ENCODE results near the gene SOS1.
"Not testable (repeated sequence)": the region's sequence is repeated elsewhere in the genome, so short reads cannot be mapped to it uniquely, and the experiment has no call there.

SOS1 gene

DNA sequence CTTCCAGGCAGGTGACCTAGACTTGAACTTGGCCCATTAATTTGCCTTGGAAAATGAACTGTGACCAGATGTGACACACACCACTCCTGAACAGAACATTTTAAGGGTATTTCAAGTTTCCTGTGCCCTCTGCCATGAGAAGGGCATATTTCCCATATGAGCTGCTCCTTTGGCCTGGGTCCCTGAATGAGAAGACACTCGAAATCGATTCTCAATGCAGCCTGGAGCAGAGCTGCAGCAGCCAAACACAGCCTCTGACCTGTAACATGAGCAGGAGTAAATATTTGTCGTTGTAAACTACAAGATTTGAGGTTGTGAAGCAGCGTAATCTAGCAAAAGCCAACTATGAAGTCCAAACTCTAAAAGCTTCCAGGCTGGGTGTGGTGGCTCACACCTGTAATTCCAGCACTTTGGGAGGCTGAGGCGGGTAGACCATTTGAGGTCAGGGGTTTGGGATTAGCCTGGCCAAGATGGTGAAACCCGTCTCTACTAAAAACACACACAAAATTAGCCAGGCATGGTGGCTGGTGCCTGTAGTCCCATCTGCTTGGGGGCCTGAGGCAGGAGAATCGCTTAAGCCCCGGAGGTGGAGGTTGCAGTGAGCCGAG, 30.1 kb upstream of the SOS1 start:
- TF ChIP-seq TAF1 (IDR thresholded peaks at IDR 0.05; ENCODE audit: low read depth, low read length) (no peak), POU2F2 (IDR thresholded peaks at IDR 0.05; ENCODE audit: low read depth, low read length) (no peak), PAX5 (IDR thresholded peaks at IDR 0.05; ENCODE audit: insufficient read depth, low read length, severe bottlenecking) (no peak), POLR2AphosphoS5 (IDR thresholded peaks at IDR 0.05; ENCODE audit: low read depth, low read length) (no peak), SPI1 (IDR thresholded peaks at IDR 0.05; ENCODE audit: low read depth, low read length) (no peak), POLR2A (IDR thresholded peaks at IDR 0.05; ENCODE audit: low read depth, low read length) (no peak)
- DNase-seq (ENCODE audit: insufficient read length, low spot score), result no peak
- FAIRE-seq, result no peak

DNA sequence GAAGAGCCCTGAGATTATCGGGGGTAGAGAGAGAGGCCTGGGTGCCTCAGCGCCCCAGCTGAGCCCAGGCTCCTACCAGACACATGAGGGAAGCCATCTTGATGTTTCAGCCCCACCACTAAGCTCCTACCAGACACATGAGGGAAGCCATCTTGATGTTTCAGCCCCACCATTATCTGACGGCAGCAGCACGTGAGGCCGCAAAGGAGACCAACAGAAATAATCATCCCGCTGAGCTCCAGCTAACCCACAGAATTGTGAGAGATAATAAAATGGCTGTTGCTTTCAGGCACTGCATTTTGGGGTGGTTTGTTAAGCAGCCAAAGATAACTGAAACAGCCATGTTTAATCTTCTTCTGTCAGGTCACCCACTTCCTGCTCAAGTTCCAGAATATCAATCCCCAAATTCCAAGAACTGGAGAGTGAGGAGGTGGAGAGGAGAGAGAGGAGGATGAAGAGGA, 29.3 kb upstream of the SOS1 start:
- no peak for FAIRE-seq
- DNase-seq (ENCODE audit: insufficient read length, low spot score), result no peak
- no peak for TF ChIP-seq POU2F2 (IDR thresholded peaks at IDR 0.05; ENCODE audit: low read depth, low read length)
- TF ChIP-seq SPI1 (IDR thresholded peaks at IDR 0.05; ENCODE audit: low read depth, low read length), result no peak
- TF ChIP-seq POLR2A (IDR thresholded peaks at IDR 0.05; ENCODE audit: low read depth, low read length), result no peak
- no peak for TF ChIP-seq TAF1 (IDR thresholded peaks at IDR 0.05; ENCODE audit: low read depth, low read length)
- no peak for TF ChIP-seq PAX5 (IDR thresholded peaks at IDR 0.05; ENCODE audit: insufficient read depth, low read length, severe bottlenecking)
- TF ChIP-seq POLR2AphosphoS5 (IDR thresholded peaks at IDR 0.05; ENCODE audit: low read depth, low read length), result no peak

DNA sequence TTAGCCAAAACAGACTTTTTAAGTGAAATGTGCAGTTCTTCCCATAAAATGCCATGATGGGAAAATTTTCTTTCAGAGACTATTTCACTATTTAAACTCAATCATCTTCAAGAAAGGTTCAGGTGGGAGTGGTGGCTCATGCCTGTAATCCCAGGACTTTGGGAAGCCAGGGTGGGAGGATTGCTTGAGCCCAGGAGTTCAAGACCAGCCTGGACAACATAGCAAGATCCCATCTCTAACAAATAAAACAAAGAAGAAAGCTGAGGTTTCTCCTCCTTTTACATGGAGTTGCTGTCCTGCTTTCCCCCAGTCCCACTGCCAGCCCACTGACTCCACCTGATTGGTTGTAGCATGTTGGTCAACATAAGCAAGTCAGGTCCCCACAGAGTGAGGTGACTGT, 25.8 kb upstream of the SOS1 start:
- FAIRE-seq (no peak), DNase-seq (ENCODE audit: insufficient read length, low spot score) (no peak)
- no peak for TF ChIP-seq SPI1 (IDR thresholded peaks at IDR 0.05; ENCODE audit: low read depth, low read length)
- TF ChIP-seq TAF1 (IDR thresholded peaks at IDR 0.05; ENCODE audit: low read depth, low read length), result no peak
- no peak for TF ChIP-seq POU2F2 (IDR thresholded peaks at IDR 0.05; ENCODE audit: low read depth, low read length)
- no peak for TF ChIP-seq POLR2AphosphoS5 (IDR thresholded peaks at IDR 0.05; ENCODE audit: low read depth, low read length)

DNA sequence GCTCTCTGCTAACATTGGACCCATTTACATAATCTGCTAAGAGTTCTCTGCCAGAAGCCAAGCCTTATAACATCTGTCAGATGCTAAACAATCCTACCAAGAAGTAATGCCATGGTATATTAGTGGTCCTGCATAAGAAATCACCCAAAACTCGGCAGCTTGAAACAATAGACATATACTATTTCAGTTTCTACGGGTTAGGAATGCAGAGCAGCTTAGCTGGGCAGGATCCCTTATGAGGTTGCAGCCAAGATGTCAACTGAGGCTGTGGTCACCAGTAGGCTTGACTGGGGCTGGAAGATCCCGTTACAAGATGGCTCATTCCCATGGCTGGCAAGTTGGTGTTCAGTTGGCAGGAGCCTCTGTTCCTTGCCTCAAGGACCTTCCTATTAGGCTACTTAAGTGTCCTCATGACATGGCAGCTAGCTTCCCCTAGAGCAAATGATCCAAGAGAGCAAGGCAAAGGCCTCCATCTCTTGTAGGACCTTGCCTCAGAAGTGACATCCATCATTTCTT, 25.1 kb upstream of the SOS1 start:
- no peak for DNase-seq (ENCODE audit: insufficient read length, low spot score)
- no peak for FAIRE-seq
- TF ChIP-seq POLR2AphosphoS5 (IDR thresholded peaks at IDR 0.05; ENCODE audit: low read depth, low read length), result no peak
- no peak for TF ChIP-seq PAX5 (IDR thresholded peaks at IDR 0.05; ENCODE audit: insufficient read depth, low read length, severe bottlenecking)
- TF ChIP-seq TAF1 (IDR thresholded peaks at IDR 0.05; ENCODE audit: low read depth, low read length), result no peak
- TF ChIP-seq POU2F2 (IDR thresholded peaks at IDR 0.05; ENCODE audit: low read depth, low read length), result no peak
- no peak for TF ChIP-seq SPI1 (IDR thresholded peaks at IDR 0.05; ENCODE audit: low read depth, low read length)
- TF ChIP-seq POLR2A (IDR thresholded peaks at IDR 0.05; ENCODE audit: low read depth, low read length), result no peak

DNA sequence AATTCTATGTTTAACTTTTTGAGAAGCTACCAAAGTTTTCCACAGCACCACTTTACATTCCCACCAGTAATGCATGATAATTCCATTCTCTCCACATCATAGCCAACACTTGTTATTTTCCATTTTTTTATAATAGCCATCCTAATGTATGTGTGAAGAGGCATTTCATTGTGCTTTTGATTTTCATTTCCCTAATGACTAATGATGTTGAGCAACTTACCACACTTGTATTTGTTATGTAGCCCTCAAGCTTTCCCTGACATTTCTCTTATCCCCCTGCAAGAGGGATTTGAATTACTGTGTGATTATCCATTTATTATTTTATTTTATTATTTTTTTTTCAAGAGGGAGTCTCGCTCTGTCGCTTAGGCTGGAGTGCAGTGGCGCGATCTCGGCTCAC, 23.6 kb upstream of the SOS1 start:
- TF ChIP-seq PAX5 (IDR thresholded peaks at IDR 0.05; ENCODE audit: insufficient read depth, low read length, severe bottlenecking) (no peak), TAF1 (IDR thresholded peaks at IDR 0.05; ENCODE audit: low read depth, low read length) (no peak), SPI1 (IDR thresholded peaks at IDR 0.05; ENCODE audit: low read depth, low read length) (no peak), POLR2A (IDR thresholded peaks at IDR 0.05; ENCODE audit: low read depth, low read length) (no peak), POLR2AphosphoS5 (IDR thresholded peaks at IDR 0.05; ENCODE audit: low read depth, low read length) (no peak), POU2F2 (IDR thresholded peaks at IDR 0.05; ENCODE audit: low read depth, low read length) (no peak)
- FAIRE-seq (peak; percentile 23), DNase-seq (ENCODE audit: insufficient read length, low spot score) (no peak)

DNA sequence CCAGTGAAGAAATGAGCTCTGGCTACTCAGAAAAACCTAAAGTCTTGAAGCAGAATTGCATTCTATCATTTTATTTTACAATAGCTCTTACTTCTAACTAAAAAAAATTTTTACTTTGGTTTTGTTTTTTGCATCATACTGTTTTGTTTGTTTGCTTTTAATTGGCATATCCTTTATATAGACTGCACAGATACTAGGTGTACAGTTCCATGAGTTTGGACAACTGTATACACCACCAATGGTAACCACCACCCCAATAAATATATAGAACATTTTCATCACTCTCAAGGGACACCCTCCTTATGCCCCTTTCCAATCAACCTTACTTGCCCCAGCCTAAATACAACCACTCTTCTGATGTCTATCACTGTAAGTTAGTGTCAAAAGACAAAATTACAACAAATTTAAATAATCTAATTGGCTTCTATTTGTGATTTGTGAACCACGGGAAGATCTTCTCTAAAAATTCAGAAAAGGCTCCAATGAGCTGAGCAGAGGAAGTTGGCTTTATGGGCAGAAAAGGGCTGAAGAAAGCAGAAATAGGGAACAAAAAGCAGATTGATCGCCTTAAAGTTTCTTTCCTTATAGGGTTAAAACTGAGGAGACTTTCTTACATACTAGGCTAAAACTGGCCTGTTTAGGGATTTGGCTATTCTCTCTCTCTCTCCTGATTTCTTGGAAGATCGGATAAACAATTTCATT, 22.2 kb upstream of the SOS1 start:
- DNase-seq (ENCODE audit: insufficient read length, low spot score), result no peak
- TF ChIP-seq SPI1 (IDR thresholded peaks at IDR 0.05; ENCODE audit: low read depth, low read length) (peak; percentile 20; the same call in 1 of the 2 replicates), POU2F2 (IDR thresholded peaks at IDR 0.05; ENCODE audit: low read depth, low read length) (no peak), TAF1 (IDR thresholded peaks at IDR 0.05; ENCODE audit: low read depth, low read length) (no peak), POLR2A (IDR thresholded peaks at IDR 0.05; ENCODE audit: low read depth, low read length) (no peak), POLR2AphosphoS5 (IDR thresholded peaks at IDR 0.05; ENCODE audit: low read depth, low read length) (no peak), PAX5 (IDR thresholded peaks at IDR 0.05; ENCODE audit: insufficient read depth, low read length, severe bottlenecking) (no peak)
- FAIRE-seq, result no peak

DNA sequence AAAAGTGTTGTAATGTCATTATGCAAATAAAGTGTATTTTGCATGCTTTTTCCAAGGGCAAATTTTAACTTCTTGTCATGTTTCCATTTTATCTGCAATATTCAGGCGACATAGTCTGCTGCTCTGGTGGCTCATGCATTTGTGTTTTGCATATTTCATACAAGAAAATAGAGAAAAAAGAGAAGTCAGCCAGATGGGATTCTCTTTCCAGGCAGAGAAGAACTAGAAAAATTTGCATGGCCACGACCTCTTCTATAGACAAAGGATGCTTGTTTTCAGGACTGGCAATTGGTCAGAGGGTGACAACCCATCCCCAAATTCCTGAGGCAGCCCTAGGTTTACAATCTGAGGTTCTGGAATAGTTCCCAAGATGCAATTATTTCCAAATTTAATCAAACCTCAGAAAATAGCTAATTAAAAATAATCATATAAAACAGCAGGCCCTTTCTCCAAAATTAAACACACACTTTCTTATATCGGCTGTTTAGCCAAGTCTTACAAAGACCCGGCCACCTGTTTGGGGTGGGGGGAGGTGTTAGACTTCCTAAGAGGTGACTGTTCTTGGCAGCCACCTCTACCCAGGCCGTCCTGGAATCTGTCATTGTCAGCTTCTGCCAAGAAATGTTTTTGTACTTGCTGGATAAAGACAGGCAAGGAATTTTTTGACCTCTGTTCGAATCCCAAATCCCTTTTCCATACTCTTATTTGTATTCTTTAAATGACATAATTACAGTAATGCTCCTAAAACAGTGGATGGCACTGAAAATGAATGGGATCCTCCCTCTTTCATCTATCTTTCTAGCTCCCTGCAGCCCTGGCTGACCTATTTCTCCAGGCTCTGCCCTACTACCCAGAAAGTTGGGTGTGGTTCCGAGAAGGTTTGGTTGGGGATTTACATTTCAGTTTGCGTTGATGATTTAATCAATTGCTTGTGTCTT, 20.8 kb upstream of the SOS1 start:
- FAIRE-seq, result peak; percentile 23
- DNase-seq (ENCODE audit: insufficient read length, low spot score), result no peak
- TF ChIP-seq PAX5 (IDR thresholded peaks at IDR 0.05; ENCODE audit: insufficient read depth, low read length, severe bottlenecking) (no peak), SPI1 (IDR thresholded peaks at IDR 0.05; ENCODE audit: low read depth, low read length) (peak; percentile 52; the same call in 1 of the 2 replicates), POLR2AphosphoS5 (IDR thresholded peaks at IDR 0.05; ENCODE audit: low read depth, low read length) (no peak), POU2F2 (IDR thresholded peaks at IDR 0.05; ENCODE audit: low read depth, low read length) (no peak)

DNA sequence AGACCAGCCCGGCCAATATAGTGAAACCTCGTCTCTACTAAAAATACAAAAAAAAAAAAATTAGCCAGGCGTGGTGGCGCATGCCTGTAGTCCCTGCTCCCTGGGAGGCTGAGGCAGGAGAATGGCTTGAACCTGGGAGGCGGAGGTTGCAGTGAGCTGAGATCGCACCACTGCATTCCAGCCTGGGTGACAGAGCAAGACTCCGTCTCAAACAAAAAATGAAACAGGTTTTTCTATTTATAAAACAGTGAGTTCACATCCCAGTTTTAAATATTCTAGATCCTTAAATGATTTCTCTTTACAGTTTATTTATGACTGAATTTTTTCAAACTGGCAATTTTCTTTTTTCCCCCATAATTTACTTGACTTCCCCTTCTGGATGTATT, 20.1 kb upstream of the SOS1 start:
- not testable (repeated sequence) for FAIRE-seq; DNase-seq (ENCODE audit: insufficient read length, low spot score)

DNA sequence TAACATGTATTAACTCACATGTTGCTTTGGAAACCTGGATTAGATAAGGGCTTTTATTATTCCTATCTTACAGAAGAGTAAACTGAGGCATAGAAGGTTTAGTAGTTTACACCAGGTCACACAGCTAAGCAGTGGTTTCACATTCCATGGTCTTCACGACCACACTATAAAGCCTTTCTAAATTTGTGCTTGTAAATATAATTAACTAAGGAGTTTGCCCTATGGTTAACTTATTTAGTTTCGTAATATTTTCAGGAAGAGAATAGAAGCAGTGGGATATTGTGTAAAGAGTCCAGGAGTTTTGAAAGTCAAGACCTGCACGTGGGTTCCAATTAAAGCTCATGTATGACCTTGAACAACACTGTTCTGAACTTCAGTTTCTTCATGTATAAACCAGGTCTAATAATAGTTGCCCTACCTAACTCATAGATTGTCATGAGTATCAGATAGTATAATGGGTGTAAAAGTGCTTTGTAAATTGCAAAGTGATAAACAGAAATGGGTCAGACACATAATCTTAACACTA, 19.5 kb upstream of the SOS1 start:
- FAIRE-seq (peak; percentile 56), DNase-seq (ENCODE audit: insufficient read length, low spot score) (no peak)
- TF ChIP-seq POLR2A (IDR thresholded peaks at IDR 0.05; ENCODE audit: low read depth, low read length) (no peak), SPI1 (IDR thresholded peaks at IDR 0.05; ENCODE audit: low read depth, low read length) (no peak), POU2F2 (IDR thresholded peaks at IDR 0.05; ENCODE audit: low read depth, low read length) (no peak), PAX5 (IDR thresholded peaks at IDR 0.05; ENCODE audit: insufficient read depth, low read length, severe bottlenecking) (no peak), POLR2AphosphoS5 (IDR thresholded peaks at IDR 0.05; ENCODE audit: low read depth, low read length) (no peak), TAF1 (IDR thresholded peaks at IDR 0.05; ENCODE audit: low read depth, low read length) (no peak)
